HL-60 (cell line): ENCODE data around the gene PRDM10.

Experiments
- CTCF ChIP-seq: IDR thresholded peaks from one replicate; pipeline ENCODE4 v1.5.1; 2011; ENCODE audit warnings: low read length, control low read depth, inconsistent platforms; ENCODE audit not compliant: insufficient read depth
- GABPA ChIP-seq: IDR thresholded peaks from 2 replicates; pipeline ENCODE4 v1.6.1; 2012; ENCODE audit warnings: low read depth
- POLR2AphosphoS5 ChIP-seq: IDR thresholded peaks from 2 replicates; pipeline ENCODE4 v1.6.1; 2012; ENCODE audit warnings: low read depth

- TF ChIP-seq CTCF: no peak
- TF ChIP-seq POLR2AphosphoS5: no peak
- no peak for TF ChIP-seq GABPA
Measured at GRCh38 chr11:129987950-129988349, 14.7 kb downstream of the PRDM10 start.
